ENCODE results near the gene GSN. TPM values are rescaled to one million over a fixed set of nuclear protein-coding genes. Genes with fewer than 3 reads are reported as not detected.

Gene GSN
- total and polyA plus RNA-seq, 2 of the 13 experiments (the other 11 are each of a cell fraction or from before 2014, with no cell fraction given): 294 to 307 TPM

- no peak for TF ChIP-seq ZNF326 (CRISPR knock-in tag; IDR thresholded peaks at IDR 0.05; ENCODE audit: borderline replicate concordance)
- TF ChIP-seq PPARG (CRISPR knock-in tag; conservative IDR thresholded peaks at IDR 0.05): 0 out of 2 replicates have a peak, but pooled peaks have one; percentile 34
- TF ChIP-seq ZBTB3 (CRISPR knock-in tag; IDR thresholded peaks at IDR 0.05; ENCODE audit: borderline replicate concordance, low read depth): 0 out of 2 replicates have a peak, but pooled peaks have one; percentile 20
- no peak for TF ChIP-seq ZC3H13 (CRISPR knock-in tag; IDR thresholded peaks at IDR 0.05)
- no peak for TF ChIP-seq ZNF256 (CRISPR knock-in tag; conservative IDR thresholded peaks at IDR 0.05)
- TF ChIP-seq ZNF609 (CRISPR knock-in tag; IDR thresholded peaks at IDR 0.05; ENCODE audit: borderline replicate concordance): peak; percentile 44; the same call in 1 of the 2 replicates
- peak; percentile 89 for TF ChIP-seq ZBTB7A (CRISPR knock-in tag; IDR thresholded peaks at IDR 0.05)
- TF ChIP-seq ZNF746 (CRISPR knock-in tag; IDR thresholded peaks at IDR 0.05): peak; percentile 18; the same call in 1 of the 2 replicates
- TF ChIP-seq ZNF709 (CRISPR knock-in tag; IDR thresholded peaks at IDR 0.05): no peak
- TF ChIP-seq, protein P1, sequence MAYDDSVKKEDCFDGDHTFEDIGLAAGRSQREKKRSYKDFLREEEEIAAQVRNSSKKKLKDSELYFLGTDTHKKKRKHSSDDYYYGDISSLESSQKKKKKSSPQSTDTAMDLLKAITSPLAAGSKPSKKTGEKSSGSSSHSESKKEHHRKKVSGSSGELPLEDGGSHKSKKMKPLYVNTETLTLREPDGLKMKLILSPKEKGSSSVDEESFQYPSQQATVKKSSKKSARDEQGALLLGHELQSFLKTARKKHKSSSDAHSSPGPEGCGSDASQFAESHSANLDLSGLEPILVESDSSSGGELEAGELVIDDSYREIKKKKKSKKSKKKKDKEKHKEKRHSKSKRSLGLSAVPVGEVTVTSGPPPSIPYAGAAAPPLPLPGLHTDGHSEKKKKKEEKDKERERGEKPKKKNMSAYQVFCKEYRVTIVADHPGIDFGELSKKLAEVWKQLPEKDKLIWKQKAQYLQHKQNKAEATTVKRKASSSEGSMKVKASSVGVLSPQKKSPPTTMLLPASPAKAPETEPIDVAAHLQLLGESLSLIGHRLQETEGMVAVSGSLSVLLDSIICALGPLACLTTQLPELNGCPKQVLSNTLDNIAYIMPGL (CRISPR knock-in tag; IDR thresholded peaks at IDR 0.05; ENCODE audit: borderline replicate concordance in 1 of 2, low read depth in 1 of 2): peak in 1 of 2 experiments; percentile 41; a peak in 1 of 4 replicates
- TF ChIP-seq ZNF605 (CRISPR knock-in tag; IDR thresholded peaks at IDR 0.05): no peak
- TF ChIP-seq ZNF335 (CRISPR knock-in tag; IDR thresholded peaks at IDR 0.05): no peak
- 0 out of 2 replicates have a peak, but pooled peaks have one; percentile 61 for TF ChIP-seq SSRP1 (CRISPR knock-in tag; IDR thresholded peaks at IDR 0.05)
- no peak for TF ChIP-seq ZNF101 (CRISPR knock-in tag; IDR thresholded peaks at IDR 0.05; ENCODE audit: borderline replicate concordance, low read depth)
- TF ChIP-seq CTCF (CRISPR knock-in tag; IDR thresholded peaks at IDR 0.05): peak; percentile 59
- TF ChIP-seq GFI1 (CRISPR knock-in tag; IDR thresholded peaks at IDR 0.05; ENCODE audit: borderline replicate concordance): peak; percentile 55
- TF ChIP-seq, protein P2, sequence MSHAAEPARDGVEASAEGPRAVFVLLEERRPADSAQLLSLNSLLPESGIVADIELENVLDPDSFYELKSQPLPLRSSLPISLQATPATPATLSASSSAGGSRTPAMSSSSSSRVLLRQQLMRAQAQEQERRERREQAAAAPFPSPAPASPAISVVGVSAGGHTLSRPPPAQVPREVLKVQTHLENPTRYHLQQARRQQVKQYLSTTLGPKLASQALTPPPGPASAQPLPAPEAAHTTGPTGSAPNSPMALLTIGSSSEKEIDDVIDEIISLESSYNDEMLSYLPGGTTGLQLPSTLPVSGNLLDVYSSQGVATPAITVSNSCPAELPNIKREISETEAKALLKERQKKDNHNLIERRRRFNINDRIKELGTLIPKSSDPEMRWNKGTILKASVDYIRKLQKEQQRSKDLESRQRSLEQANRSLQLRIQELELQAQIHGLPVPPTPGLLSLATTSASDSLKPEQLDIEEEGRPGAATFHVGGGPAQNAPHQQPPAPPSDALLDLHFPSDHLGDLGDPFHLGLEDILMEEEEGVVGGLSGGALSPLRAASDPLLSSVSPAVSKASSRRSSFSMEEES (CRISPR knock-in tag; IDR thresholded peaks at IDR 0.05): 0 out of 2 replicates have a peak, but pooled peaks have one; percentile 18
- TF ChIP-seq YEATS4 (CRISPR knock-in tag; IDR thresholded peaks at IDR 0.05; ENCODE audit: borderline replicate concordance): no peak
- no peak for TF ChIP-seq MTA3 (CRISPR knock-in tag; IDR thresholded peaks at IDR 0.05)
Observed at GRCh38 chr9:121298016-121298538, 30.1 kb downstream of the GSN start (continued).

All from HepG2 (cell line).